ENCODE data around the gene WASF3. TPM values are rescaled to one million over a fixed set of nuclear protein-coding genes. Genes with fewer than 3 reads are reported as not detected.

WASF3 gene
- total and polyA plus RNA-seq, 4 donors, result 0.82 to 4.9 (median 2.3) TPM

GRCh38 chr13:26718872-26719271 is 161.4 kb downstream of the WASF3 start:
- WGBS, result 71% methylated on average over 5 of the region's 5 CpGs
- no peaks in the 10 kb centered on the region for H3K9me3 ChIP-seq (ENCODE audit: control insufficient read depth in 4 of 4, low read length in 3 of 4)
- TF ChIP-seq CTCF (IDR thresholded peaks at IDR 0.05; ENCODE audit: low read depth, low read length, missing input control) (no peak), FOXA1 (IDR thresholded peaks at IDR 0.05) (no peak), NR2F2 (IDR thresholded peaks at IDR 0.05) (no peak), TAF1 (conservative IDR thresholded peaks at IDR 0.05) (no peak), HNF4A (conservative IDR thresholded peaks at IDR 0.05) (no peak), SP1 (IDR thresholded peaks at IDR 0.05) (no peak), EGR1 (IDR thresholded peaks at IDR 0.05; ENCODE audit: low read depth in 2 of 2) (no peak), YY1 (IDR thresholded peaks at IDR 0.05) (no peak), FOXA2 (IDR thresholded peaks at IDR 0.05) (no peak)
- TF ChIP-seq, protein P1, sequence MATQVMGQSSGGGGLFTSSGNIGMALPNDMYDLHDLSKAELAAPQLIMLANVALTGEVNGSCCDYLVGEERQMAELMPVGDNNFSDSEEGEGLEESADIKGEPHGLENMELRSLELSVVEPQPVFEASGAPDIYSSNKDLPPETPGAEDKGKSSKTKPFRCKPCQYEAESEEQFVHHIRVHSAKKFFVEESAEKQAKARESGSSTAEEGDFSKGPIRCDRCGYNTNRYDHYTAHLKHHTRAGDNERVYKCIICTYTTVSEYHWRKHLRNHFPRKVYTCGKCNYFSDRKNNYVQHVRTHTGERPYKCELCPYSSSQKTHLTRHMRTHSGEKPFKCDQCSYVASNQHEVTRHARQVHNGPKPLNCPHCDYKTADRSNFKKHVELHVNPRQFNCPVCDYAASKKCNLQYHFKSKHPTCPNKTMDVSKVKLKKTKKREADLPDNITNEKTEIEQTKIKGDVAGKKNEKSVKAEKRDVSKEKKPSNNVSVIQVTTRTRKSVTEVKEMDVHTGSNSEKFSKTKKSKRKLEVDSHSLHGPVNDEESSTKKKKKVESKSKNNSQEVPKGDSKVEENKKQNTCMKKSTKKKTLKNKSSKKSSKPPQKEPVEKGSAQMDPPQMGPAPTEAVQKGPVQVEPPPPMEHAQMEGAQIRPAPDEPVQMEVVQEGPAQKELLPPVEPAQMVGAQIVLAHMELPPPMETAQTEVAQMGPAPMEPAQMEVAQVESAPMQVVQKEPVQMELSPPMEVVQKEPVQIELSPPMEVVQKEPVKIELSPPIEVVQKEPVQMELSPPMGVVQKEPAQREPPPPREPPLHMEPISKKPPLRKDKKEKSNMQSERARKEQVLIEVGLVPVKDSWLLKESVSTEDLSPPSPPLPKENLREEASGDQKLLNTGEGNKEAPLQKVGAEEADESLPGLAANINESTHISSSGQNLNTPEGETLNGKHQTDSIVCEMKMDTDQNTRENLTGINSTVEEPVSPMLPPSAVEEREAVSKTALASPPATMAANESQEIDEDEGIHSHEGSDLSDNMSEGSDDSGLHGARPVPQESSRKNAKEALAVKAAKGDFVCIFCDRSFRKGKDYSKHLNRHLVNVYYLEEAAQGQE (IDR thresholded peaks at IDR 0.05), result no peak
- TF ChIP-seq, protein P2, sequence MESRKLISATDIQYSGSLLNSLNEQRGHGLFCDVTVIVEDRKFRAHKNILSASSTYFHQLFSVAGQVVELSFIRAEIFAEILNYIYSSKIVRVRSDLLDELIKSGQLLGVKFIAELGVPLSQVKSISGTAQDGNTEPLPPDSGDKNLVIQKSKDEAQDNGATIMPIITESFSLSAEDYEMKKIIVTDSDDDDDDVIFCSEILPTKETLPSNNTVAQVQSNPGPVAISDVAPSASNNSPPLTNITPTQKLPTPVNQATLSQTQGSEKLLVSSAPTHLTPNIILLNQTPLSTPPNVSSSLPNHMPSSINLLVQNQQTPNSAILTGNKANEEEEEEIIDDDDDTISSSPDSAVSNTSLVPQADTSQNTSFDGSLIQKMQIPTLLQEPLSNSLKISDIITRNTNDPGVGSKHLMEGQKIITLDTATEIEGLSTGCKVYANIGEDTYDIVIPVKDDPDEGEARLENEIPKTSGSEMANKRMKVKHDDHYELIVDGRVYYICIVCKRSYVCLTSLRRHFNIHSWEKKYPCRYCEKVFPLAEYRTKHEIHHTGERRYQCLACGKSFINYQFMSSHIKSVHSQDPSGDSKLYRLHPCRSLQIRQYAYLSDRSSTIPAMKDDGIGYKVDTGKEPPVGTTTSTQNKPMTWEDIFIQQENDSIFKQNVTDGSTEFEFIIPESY (IDR thresholded peaks at IDR 0.05), result no peak

GRCh38 chr13:26719356-26719945 is 162.0 kb downstream of the WASF3 start:
- H3K27me3 ChIP-seq (ENCODE audit: control insufficient read depth in 4 of 4, insufficient read depth in 4 of 4, low read length in 3 of 4), result peaks cover 0 to 13% (median 0%) of the 10 kb centered on the region in 4 donors
- DNase-seq (ENCODE audit: low spot score), result no peak
- no peak overlapping the region for H3K27ac ChIP-seq (ENCODE audit: low read depth in 1 of 2, low read length in 2 of 2)
- 49% methylated on average over 5 of the region's 5 CpGs for WGBS
- H3K9ac ChIP-seq (ENCODE audit: low read depth in 1 of 2, low read length in 2 of 2), result no peak overlapping the region
- no peak overlapping the region for H3K4me3 ChIP-seq (ENCODE audit: low read depth in 1 of 3, low read length in 3 of 3)
- no peaks in the 10 kb centered on the region for H3K4me1 ChIP-seq (ENCODE audit: control insufficient read depth in 4 of 4, insufficient read depth in 4 of 4, low read length in 3 of 4)
- no peaks in the 10 kb centered on the region for H3K36me3 ChIP-seq (ENCODE audit: control insufficient read depth in 4 of 4, insufficient read depth in 3 of 4, low read depth in 1 of 4, low read length in 3 of 4)
- TF ChIP-seq YY1 (IDR thresholded peaks at IDR 0.05) (no peak), EGR1 (IDR thresholded peaks at IDR 0.05; ENCODE audit: low read depth in 2 of 2) (no peak), HNF4A (conservative IDR thresholded peaks at IDR 0.05) (no peak), CTCF (IDR thresholded peaks at IDR 0.05; ENCODE audit: low read depth, low read length, missing input control) (no peak), JUND (IDR thresholded peaks at IDR 0.05) (no peak), GABPA (IDR thresholded peaks at IDR 0.05 in 1 of 2, conservative IDR thresholded peaks at IDR 0.05 in 1 of 2) (no peak), FOXA1 (IDR thresholded peaks at IDR 0.05) (no peak)
- TF ChIP-seq, protein P3, sequence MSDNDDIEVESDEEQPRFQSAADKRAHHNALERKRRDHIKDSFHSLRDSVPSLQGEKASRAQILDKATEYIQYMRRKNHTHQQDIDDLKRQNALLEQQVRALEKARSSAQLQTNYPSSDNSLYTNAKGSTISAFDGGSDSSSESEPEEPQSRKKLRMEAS (IDR thresholded peaks at IDR 0.05), result no peak
- no peaks in the 10 kb centered on the region for H3K9me3 ChIP-seq (ENCODE audit: control insufficient read depth in 4 of 4, low read length in 3 of 4)

More at GRCh38 chr13:26718872-26719271, 161.4 kb downstream of the WASF3 start:
- no peak for DNase-seq (ENCODE audit: low spot score)
- Histone ChIP-seq H3K4me3 (ENCODE audit: low read depth in 1 of 3, low read length in 3 of 3) (no peak overlapping the region), H3K9ac (ENCODE audit: low read depth in 1 of 2, low read length in 2 of 2) (no peak overlapping the region), H3K36me3 (ENCODE audit: control insufficient read depth in 4 of 4, insufficient read depth in 3 of 4, low read depth in 1 of 4, low read length in 3 of 4) (no peaks in the 10 kb centered on the region), H3K4me1 (ENCODE audit: control insufficient read depth in 4 of 4, insufficient read depth in 4 of 4, low read length in 3 of 4) (no peaks in the 10 kb centered on the region), H3K27me3 (ENCODE audit: control insufficient read depth in 4 of 4, insufficient read depth in 4 of 4, low read length in 3 of 4) (peaks cover 0 to 13% (median 0%) of the 10 kb centered on the region in 4 donors), H3K27ac (ENCODE audit: low read depth in 1 of 2, low read length in 2 of 2) (no peak overlapping the region)
